ENCODE measurements around the gene OR8A1. TPM values are rescaled to one million over a fixed set of nuclear protein-coding genes. Genes with fewer than 3 reads are reported as not detected.

OR8A1 gene
- total RNA-seq, 4 donors from 2014 or later, result not detected

DNA sequence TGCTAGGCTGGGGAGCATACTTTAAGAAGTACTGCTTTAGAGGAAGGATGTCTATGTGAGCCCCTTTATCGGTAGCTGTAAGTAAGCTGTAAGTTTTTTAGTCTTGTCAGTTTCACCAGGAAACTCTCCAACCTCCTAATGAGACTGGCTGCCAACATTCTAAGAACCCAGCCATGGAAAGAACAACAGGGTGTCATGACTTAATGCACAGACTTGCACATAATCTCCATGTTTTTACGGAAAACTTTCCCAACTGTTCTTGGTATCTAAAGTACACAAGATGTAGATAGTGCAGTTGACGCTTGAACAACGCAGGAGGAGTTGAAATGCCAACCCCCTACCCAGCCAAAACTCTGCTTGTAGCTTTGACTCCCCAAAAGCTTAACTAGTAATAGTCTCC is 9.0 kb downstream of the OR8A1 start:
- no peak for ATAC-seq

DNA sequence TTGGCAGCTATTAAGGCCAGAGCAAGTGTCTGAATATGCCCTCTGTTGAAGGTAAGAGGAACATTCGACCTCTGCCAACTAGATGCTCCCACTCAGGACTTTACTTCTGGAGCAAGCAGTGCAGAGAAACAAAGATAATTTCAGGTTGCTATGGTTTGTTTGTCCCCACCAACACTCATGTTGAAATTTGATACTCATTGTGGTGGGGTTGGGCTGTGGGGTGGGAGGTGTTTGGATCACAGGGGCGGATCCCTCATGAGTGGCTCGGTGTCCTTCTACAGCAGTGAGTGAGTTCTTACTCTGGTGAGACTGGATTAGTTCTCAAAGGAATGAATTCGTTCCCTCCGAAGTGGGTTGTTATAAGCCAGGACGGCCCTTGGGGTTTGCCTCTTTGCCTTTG is 12.0 kb downstream of the OR8A1 start:
- H3K4me1 ChIP-seq, result no peaks in the 10 kb centered on the region
- ATAC-seq, result no peak
- TF ChIP-seq POLR2A (IDR thresholded peaks at IDR 0.05) (no peak), EP300 (IDR thresholded peaks at IDR 0.05) (no peak), POLR2AphosphoS5 (IDR thresholded peaks at IDR 0.05) (no peak)
- TF ChIP-seq, protein P1, sequence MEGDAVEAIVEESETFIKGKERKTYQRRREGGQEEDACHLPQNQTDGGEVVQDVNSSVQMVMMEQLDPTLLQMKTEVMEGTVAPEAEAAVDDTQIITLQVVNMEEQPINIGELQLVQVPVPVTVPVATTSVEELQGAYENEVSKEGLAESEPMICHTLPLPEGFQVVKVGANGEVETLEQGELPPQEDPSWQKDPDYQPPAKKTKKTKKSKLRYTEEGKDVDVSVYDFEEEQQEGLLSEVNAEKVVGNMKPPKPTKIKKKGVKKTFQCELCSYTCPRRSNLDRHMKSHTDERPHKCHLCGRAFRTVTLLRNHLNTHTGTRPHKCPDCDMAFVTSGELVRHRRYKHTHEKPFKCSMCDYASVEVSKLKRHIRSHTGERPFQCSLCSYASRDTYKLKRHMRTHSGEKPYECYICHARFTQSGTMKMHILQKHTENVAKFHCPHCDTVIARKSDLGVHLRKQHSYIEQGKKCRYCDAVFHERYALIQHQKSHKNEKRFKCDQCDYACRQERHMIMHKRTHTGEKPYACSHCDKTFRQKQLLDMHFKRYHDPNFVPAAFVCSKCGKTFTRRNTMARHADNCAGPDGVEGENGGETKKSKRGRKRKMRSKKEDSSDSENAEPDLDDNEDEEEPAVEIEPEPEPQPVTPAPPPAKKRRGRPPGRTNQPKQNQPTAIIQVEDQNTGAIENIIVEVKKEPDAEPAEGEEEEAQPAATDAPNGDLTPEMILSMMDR (IDR thresholded peaks at IDR 0.05), result no peak
- 73 to 74% methylated on average over 1 to 5 of the region's 6 CpGs for WGBS, 2 donors (ENCODE audit: low coverage in 1 of 2)
- no peak overlapping the region for H3K27ac ChIP-seq
- no peaks in the 10 kb centered on the region for H3K9me3 ChIP-seq
- H3K27me3 ChIP-seq, result peaks cover 2% of the 10 kb centered on the region
- no peaks in the 10 kb centered on the region for H3K36me3 ChIP-seq
- H3K4me3 ChIP-seq, result no peak overlapping the region

More for the DNA sequence above, 9.0 kb downstream of the OR8A1 start:
- H3K27ac ChIP-seq, result no peak overlapping the region
- no peaks in the 10 kb centered on the region for H3K27me3 ChIP-seq
- 57 to 68% methylated on average over 4 of the region's 4 CpGs for WGBS, 2 donors (ENCODE audit: low coverage in 1 of 2)
- no peaks in the 10 kb centered on the region for H3K36me3 ChIP-seq
- no peak overlapping the region for H3K4me3 ChIP-seq
- H3K4me1 ChIP-seq, result no peaks in the 10 kb centered on the region
- H3K9me3 ChIP-seq, result peaks cover 0 to 5% (median 0%) of the 10 kb centered on the region in 3 donors
- TF ChIP-seq POLR2A (IDR thresholded peaks at IDR 0.05) (no peak), EP300 (IDR thresholded peaks at IDR 0.05) (no peak), POLR2AphosphoS5 (IDR thresholded peaks at IDR 0.05) (no peak)
- TF ChIP-seq, protein P1 (IDR thresholded peaks at IDR 0.05), result no peak

DNA sequence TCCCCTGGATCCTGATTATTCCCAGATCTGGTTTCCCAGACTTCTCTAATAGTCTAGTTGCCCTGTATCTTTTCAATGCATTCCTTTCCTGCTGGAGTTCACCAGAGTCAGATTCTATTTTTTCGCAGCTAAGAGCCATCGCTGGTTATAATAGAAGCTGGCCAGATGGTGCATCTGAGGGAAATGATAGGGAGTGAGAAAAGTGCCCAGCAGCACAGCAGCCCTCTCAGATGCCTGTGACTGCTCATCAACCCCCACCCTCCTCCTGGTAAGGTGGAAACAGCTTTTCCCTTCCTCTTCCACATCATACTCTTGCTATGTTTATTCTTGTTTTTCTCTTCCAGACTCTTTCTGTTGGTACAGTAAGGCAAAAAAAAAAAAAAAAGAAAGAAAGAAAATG is 12.8 kb downstream of the OR8A1 start:
- no peaks in the 10 kb centered on the region for H3K9me3 ChIP-seq
- no peak overlapping the region for H3K4me3 ChIP-seq
- H3K27ac ChIP-seq, result no peak overlapping the region
- no CpG with 5 or more reads among the region's 2 CpGs for WGBS, 2 donors (ENCODE audit: low coverage in 1 of 2)
- H3K36me3 ChIP-seq, result no peaks in the 10 kb centered on the region
- no peaks in the 10 kb centered on the region for H3K4me1 ChIP-seq
- TF ChIP-seq POLR2A (IDR thresholded peaks at IDR 0.05), result no peak
- no peak for TF ChIP-seq EP300 (IDR thresholded peaks at IDR 0.05)
- TF ChIP-seq POLR2AphosphoS5 (IDR thresholded peaks at IDR 0.05), result no peak
- TF ChIP-seq, protein P1 (IDR thresholded peaks at IDR 0.05), result no peak
- peaks cover 9% of the 10 kb centered on the region for H3K27me3 ChIP-seq
- ATAC-seq, result no peak

DNA sequence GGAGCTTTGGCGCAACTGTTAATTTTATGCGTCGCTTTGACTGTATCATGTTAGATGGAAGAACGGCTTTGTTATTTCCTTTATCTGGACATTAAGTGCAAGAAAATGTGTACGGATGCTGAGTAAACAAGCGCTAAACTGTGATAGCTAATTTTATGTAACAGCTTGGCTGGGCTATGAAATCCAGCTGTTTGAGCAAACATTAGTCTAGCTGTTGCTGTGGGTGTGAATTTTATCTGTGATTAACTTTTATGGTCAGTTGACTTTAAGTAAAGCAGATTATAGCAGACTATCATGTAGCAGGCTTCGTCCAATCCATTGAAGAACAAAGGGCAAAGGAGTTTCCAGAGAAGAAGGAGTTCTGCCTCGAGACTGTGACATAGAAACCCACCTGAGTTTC is 14.0 kb downstream of the OR8A1 start:
- H3K9me3 ChIP-seq, result no peaks in the 10 kb centered on the region
- H3K27ac ChIP-seq, result no peak overlapping the region
- no peaks in the 10 kb centered on the region for H3K4me1 ChIP-seq
- no peak for ATAC-seq
- no peak overlapping the region for H3K4me3 ChIP-seq
- peaks cover 21% of the 10 kb centered on the region for H3K27me3 ChIP-seq
- no peaks in the 10 kb centered on the region for H3K36me3 ChIP-seq
- WGBS, 2 donors (ENCODE audit: low coverage in 1 of 2), result 76 to 80% methylated on average over 8 of the region's 8 CpGs
- TF ChIP-seq POLR2AphosphoS5 (IDR thresholded peaks at IDR 0.05) (no peak), EP300 (IDR thresholded peaks at IDR 0.05) (no peak), POLR2A (IDR thresholded peaks at IDR 0.05) (no peak)
- TF ChIP-seq, protein P1 (IDR thresholded peaks at IDR 0.05), result no peak

DNA sequence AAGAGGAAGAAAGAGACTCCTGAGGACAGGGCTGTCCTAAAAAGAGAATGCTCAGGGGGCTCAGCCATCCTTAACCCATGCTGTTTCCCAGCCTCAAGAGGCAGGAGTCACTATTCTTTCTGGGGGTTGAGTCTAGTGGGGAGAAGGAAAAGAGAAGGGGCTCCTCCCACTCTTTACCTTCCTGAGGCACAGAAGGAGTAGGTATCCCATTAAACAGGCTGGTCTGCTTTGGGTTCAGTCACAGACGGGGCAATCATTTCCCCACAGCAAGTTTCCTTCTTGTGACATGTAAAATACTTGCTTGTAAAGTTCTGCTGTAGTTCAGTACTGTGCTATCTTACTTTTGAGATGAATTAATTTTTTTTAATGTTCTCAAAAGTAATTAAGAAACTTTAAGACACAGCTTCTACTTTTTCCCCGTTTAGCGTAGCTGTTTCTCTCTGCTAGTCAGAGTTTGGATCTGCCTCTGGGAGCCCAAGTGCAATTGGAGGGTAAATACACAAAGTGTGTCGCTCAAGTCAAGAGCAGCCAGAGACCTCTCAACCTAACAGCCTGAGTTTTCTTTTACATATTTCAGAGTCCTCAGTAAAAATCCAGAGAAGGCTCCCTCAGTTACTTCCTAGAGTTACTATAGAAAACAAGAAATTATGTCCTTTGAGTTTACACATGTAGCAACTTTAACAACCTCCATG is 15.0 kb downstream of the OR8A1 start:
- TF ChIP-seq POLR2AphosphoS5 (IDR thresholded peaks at IDR 0.05) (no peak), EP300 (IDR thresholded peaks at IDR 0.05) (no peak), POLR2A (IDR thresholded peaks at IDR 0.05) (no peak)
- TF ChIP-seq, protein P1 (IDR thresholded peaks at IDR 0.05), result no peak
- H3K9me3 ChIP-seq, result no peaks in the 10 kb centered on the region
- H3K4me1 ChIP-seq, result no peaks in the 10 kb centered on the region
- ATAC-seq, result no peak
- H3K27ac ChIP-seq, result no peak overlapping the region
- no peak overlapping the region for H3K4me3 ChIP-seq
- H3K36me3 ChIP-seq, result no peaks in the 10 kb centered on the region
- peaks cover 22% of the 10 kb centered on the region for H3K27me3 ChIP-seq
- WGBS, 2 donors (ENCODE audit: low coverage in 1 of 2), result 65 to 69% methylated on average over 3 to 4 of the region's 4 CpGs
